Peyer's patch (tissue), 4 donors: ENCODE data around the gene SCN2A. TPM values are rescaled to one million over a fixed set of nuclear protein-coding genes. Genes with fewer than 3 reads are reported as not detected.

Experiments used
- DNase-seq, 3 donors: peaks; one replicate each; pipeline ENCODE4 v3.0.0-alpha.2; 2017 to 2019
- H3K27ac ChIP-seq, 4 donors: fragments of 200-600 bp; sonication (generic); one replicate each; pipeline ENCODE4 v1.5.1; 2016 to 2019
- H3K27me3 ChIP-seq, 2 donors: fragments of 200-600 bp; sonication (generic); one replicate each; pipeline ENCODE4 v1.5.1; 2019
- H3K36me3 ChIP-seq, 3 donors: fragments of 200-600 bp; sonication (generic); one replicate each; pipeline ENCODE4 v1.5.1; 2016 to 2019
- H3K4me1 ChIP-seq, 4 donors: fragments of 200-600 bp; sonication (generic); one replicate each; pipeline ENCODE4 v1.5.1; 2016 to 2019
- H3K4me3 ChIP-seq, 4 donors: fragments of 200-600 bp; sonication (generic); 1 replicate in 3 of 4; 2 replicates in 1 of 4; pipeline ENCODE4 v1.5.1; 2016 to 2019; ENCODE audit warnings: mild to moderate bottlenecking in 1 of 4
- H3K9me3 ChIP-seq, 4 donors: fragments of 200-600 bp; sonication (generic); one replicate each; pipeline ENCODE4 v1.5.1; 2016 to 2019; ENCODE audit warnings: mild to moderate bottlenecking in 1 of 4
- POLR2A ChIP-seq, 2 donors: fragments of 450-650 bp; IDR thresholded peaks; one replicate each; pipeline ENCODE4 v1.5.1; 2017; ENCODE audit warnings: antibody characterized with exemption in 2 of 2, mild to moderate bottlenecking in 2 of 2, moderate library complexity in 2 of 2
- total RNA-seq, 4 donors: library from RNA; depleted of rRNA; stranded (reverse); fragments of >200 nt; gene quantifications; one replicate each; pipeline ENCODE4 v1.1.0, GENCODE V29; 2016
- TF ChIP-seq, protein P1 (sequence below), 6 experiments: fragments of 450-650 bp in 4 of 6; fragments of 200-600 bp in 2 of 6; sonication (generic) in 1 of 6; IDR thresholded peaks; one replicate each; pipeline ENCODE4 v1.5.1; 2017 to 2019; ENCODE audit warnings: antibody characterized with exemption in 6 of 6, mild to moderate bottlenecking in 3 of 6, moderate library complexity in 1 of 6

SCN2A gene
- total RNA-seq, 4 donors from 2014 or later = 0.54 to 4.1 TPM; not detected in 2

DNA sequence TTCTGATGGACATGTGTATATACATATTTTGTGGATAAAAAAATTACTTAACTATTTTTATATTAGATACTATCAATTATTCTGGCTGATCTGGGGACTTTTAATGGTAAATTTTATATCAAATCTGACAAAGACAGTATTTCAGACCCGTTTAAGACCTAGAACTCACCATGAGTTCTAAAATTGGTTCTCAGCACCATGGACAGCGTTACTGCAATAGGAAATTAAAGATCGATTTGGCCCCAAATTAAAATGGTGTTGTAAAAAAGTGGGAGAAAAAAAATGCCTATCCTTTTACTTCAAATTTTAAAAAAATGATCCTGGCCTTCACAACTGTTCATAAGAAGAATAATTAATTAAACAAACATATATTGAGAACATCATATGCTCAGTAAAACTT is 919 bp upstream of the SCN2A start:
- Histone ChIP-seq H3K36me3 (no peaks in the 10 kb centered on the region), H3K4me3 (no peak overlapping the region), H3K27me3 (no peaks in the 10 kb centered on the region), H3K4me1 (no peaks in the 10 kb centered on the region), H3K9me3 (no peaks in the 10 kb centered on the region), H3K27ac (no peak overlapping the region)
- DNase-seq = no peak
- TF ChIP-seq POLR2A (IDR thresholded peaks at IDR 0.05) = no peak
- TF ChIP-seq, protein P1, sequence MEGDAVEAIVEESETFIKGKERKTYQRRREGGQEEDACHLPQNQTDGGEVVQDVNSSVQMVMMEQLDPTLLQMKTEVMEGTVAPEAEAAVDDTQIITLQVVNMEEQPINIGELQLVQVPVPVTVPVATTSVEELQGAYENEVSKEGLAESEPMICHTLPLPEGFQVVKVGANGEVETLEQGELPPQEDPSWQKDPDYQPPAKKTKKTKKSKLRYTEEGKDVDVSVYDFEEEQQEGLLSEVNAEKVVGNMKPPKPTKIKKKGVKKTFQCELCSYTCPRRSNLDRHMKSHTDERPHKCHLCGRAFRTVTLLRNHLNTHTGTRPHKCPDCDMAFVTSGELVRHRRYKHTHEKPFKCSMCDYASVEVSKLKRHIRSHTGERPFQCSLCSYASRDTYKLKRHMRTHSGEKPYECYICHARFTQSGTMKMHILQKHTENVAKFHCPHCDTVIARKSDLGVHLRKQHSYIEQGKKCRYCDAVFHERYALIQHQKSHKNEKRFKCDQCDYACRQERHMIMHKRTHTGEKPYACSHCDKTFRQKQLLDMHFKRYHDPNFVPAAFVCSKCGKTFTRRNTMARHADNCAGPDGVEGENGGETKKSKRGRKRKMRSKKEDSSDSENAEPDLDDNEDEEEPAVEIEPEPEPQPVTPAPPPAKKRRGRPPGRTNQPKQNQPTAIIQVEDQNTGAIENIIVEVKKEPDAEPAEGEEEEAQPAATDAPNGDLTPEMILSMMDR (IDR thresholded peaks at IDR 0.05) = no peak

DNA sequence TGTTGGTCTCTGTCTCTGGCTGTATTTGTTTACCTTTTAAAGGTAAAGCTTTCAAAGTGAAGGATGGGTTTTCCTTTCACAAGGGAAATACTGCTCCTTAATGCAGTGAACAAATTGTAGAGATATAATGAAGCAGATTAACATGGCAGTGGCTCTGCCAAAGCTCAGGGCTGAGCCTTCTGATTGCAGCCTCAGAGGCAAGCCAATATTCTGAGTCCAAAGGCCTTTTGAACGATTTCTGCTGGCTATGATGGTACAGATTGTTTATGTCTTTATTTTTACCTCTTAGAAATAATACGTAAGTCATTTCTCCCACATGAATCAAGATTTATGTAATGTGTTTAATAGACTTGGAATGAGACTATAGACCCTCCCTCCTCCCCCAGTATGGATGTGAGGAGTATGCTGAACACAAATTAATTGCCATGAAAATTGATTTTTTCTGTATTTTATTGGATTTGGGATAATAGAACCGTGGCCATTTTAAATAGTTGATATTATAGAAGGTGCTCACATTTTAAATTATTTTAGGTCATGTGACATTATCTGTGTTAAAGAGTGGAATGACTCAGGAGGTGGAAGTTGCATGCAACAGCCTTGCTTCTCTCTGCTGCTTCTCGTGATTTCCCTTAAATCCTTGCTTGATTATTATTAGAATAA is 772 bp downstream of the SCN2A start:
- H3K9me3 ChIP-seq = no peaks in the 10 kb centered on the region
- no peak overlapping the region for H3K27ac ChIP-seq
- DNase-seq = no peak
- no peaks in the 10 kb centered on the region for H3K27me3 ChIP-seq
- H3K4me3 ChIP-seq = no peak overlapping the region
- H3K36me3 ChIP-seq = no peaks in the 10 kb centered on the region
- TF ChIP-seq POLR2A (IDR thresholded peaks at IDR 0.05) = no peak
- no peaks in the 10 kb centered on the region for H3K4me1 ChIP-seq

DNA sequence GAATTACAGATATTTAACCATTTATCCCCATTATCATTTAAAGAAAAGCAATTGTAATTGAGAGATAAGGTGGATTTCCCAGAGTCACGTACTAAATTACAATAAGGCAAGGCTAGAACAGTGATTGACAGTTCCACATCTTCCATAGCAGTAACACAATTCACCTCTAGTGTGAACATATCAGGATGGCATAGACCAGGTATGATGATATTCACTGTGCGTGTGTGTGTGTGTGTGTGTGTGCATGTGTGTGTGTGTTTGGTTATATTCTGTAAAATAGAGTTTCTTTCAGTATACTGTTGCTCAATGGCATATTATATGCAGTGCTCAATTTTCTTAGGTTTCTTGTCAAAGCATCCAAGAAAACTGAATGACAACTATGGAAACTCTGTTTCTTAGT is 1.7 kb downstream of the SCN2A start:
- Histone ChIP-seq H3K27me3 (no peaks in the 10 kb centered on the region), H3K27ac (no peak overlapping the region), H3K4me1 (no peaks in the 10 kb centered on the region), H3K9me3 (no peaks in the 10 kb centered on the region), H3K36me3 (no peaks in the 10 kb centered on the region), H3K4me3 (no peak overlapping the region)
- DNase-seq = no peak
- TF ChIP-seq, protein P1 (IDR thresholded peaks at IDR 0.05) = no peak
- no peak for TF ChIP-seq POLR2A (IDR thresholded peaks at IDR 0.05)

DNA sequence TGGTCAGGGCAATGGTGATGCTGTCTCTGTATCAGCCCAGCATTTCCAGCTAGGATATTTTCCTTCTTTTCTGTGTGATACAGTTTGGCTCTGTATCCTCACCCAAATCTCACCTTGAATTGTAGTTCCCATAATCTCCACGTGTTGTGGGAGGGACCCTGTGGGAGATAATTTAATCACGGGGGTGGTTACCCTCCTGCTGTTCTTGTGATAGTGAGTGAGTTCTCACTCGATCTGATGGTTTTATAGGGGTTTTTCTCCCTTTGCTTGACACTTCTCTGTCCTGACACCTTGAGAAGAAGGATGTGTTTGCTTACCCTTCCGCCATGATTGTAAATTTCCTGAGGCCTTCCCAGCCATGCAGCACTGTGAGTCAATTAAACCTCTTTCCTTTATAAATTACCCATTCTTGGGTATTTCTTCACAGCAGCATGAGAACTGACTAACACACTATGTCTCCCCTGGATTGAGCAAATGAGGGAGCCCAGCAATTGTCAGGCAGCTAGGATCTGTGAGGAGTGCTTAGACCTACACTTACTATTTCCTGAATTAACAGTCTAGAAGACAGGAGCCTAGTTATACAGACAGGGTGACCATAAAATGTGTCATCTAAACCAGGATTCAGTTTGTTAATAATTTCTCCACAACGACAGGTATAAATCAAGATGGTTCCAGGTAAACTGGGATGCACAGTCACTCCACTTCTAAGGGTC is 6.0 kb downstream of the SCN2A start:
- H3K4me3 ChIP-seq = no peak overlapping the region
- no peaks in the 10 kb centered on the region for H3K4me1 ChIP-seq
- H3K27ac ChIP-seq = no peak overlapping the region
- H3K36me3 ChIP-seq = no peaks in the 10 kb centered on the region
- TF ChIP-seq, protein P1 (IDR thresholded peaks at IDR 0.05) = no peak
- no peak for TF ChIP-seq POLR2A (IDR thresholded peaks at IDR 0.05)
- no peak for DNase-seq
- H3K9me3 ChIP-seq = no peaks in the 10 kb centered on the region
- H3K27me3 ChIP-seq = no peaks in the 10 kb centered on the region

DNA sequence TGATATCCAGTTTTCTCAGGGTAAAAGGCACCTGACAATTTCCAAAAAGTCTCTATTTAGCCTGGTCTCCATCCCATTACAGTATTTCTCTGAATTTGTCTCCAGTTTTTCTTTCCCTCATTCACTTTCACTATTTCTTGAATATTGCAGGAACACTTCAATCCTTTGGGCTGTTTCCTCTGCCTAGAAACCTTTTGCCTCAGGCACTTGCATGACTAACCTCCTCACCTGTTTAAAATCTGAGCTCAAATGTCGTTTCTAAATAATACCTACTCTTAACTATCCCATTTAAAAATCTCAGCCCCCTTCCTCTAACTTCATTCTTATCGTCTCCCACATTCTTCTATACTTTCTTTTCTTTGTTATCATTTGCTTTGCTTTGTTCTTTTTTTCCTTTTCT is 9.0 kb downstream of the SCN2A start:
- no peaks in the 10 kb centered on the region for H3K36me3 ChIP-seq
- no peak for DNase-seq
- no peak for TF ChIP-seq POLR2A (IDR thresholded peaks at IDR 0.05)
- TF ChIP-seq, protein P1 (IDR thresholded peaks at IDR 0.05) = no peak
- H3K9me3 ChIP-seq = no peaks in the 10 kb centered on the region
- H3K4me3 ChIP-seq = no peak overlapping the region
- no peaks in the 10 kb centered on the region for H3K27me3 ChIP-seq
- H3K4me1 ChIP-seq = no peaks in the 10 kb centered on the region
- H3K27ac ChIP-seq = no peak overlapping the region

DNA sequence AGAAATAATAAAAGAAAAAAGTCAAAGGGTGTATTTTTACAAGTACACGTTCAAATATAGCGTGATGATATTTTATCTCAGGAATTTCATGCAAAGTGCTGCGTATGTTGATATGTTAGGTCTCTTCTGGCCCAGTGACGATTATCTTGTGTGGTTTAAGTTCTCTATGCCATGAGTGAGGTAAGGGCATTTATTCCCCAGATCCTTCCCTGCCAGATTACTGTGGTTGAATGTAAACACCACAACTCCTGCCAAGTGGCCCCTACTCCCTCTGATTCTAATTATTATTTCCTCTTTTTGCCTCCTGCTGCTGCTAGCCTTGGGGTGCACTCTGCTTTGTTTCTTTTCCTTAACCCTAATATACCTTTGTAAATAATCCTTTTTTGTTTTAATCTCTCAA is 12.2 kb downstream of the SCN2A start:
- Histone ChIP-seq H3K4me3 (no peak overlapping the region), H3K36me3 (no peaks in the 10 kb centered on the region), H3K27me3 (no peaks in the 10 kb centered on the region), H3K4me1 (no peaks in the 10 kb centered on the region), H3K27ac (no peak overlapping the region), H3K9me3 (no peaks in the 10 kb centered on the region)
- TF ChIP-seq POLR2A (IDR thresholded peaks at IDR 0.05) = no peak
- TF ChIP-seq, protein P1 (IDR thresholded peaks at IDR 0.05) = no peak
- no peak for DNase-seq
